Large intestine (tissue), 3 donors: ENCODE data around the gene DGKE. TPM values are rescaled to one million over a fixed set of nuclear protein-coding genes. Genes with fewer than 3 reads are reported as not detected.

Experiments
- DNase-seq, 2 donors: peaks; one replicate each; pipeline versions ENCODE4 v3.0.0 to v3.0.0-alpha.2; 2013
- H3K27ac ChIP-seq: one replicate; pipeline ENCODE4 v1.5.1; 2013; ENCODE audit warnings: low read length
- H3K27me3 ChIP-seq: 2 replicates; pipeline ENCODE4 v1.6.1; 2013; ENCODE audit warnings: low read length; ENCODE audit not compliant: control insufficient read depth, insufficient read depth
- H3K36me3 ChIP-seq: 2 replicates; pipeline ENCODE4 v1.6.1; 2013; ENCODE audit warnings: low read length; ENCODE audit not compliant: control insufficient read depth, insufficient read depth
- H3K4me1 ChIP-seq: one replicate; pipeline ENCODE4 v1.6.1; 2013; ENCODE audit warnings: low read length; ENCODE audit not compliant: control insufficient read depth, insufficient read depth
- H3K4me3 ChIP-seq: one replicate; pipeline ENCODE4 v1.5.1; 2013; ENCODE audit warnings: low read length
- H3K9me3 ChIP-seq: one replicate; pipeline ENCODE4 v1.6.1; 2013; ENCODE audit warnings: mild to moderate bottlenecking, low read depth, low read length, moderate library complexity; ENCODE audit not compliant: control insufficient read depth
- WGBS: methylation state at CpG from one replicate; pipeline ENCODE4 v1.1.5; 2013; ENCODE audit warnings: low lambda C conversion rate; ENCODE audit not compliant: insufficient coverage; 5-methylcytosine and 5-hydroxymethylcytosine counted together
- polyA plus RNA-seq: library from polyadenylated mRNA; unstranded; fragments of 120-200 nt; gene quantifications from one replicate; pipeline ENCODE4 v1.2.1, GENCODE V29; 2013

The DGKE gene
- polyA plus RNA-seq, 1 donor = 4.2 TPM

DNA sequence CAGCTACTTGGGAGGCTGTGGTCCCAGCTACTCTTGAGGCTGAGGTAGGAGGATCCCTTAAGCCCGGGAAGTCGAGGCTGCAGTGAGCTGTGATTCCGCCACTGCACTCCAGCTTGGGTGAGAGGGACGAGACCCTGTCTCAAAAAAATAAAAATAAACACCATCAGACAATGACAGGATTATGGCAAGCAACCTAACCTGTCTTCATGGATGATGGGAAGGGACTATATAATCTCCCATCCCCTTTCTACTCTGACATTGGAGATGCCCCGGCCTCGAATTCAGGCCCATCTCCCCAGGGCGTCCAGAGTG, 79.0 kb downstream of the DGKE start:
- WGBS = no CpG with 5 or more reads among the region's 7 CpGs
- Histone ChIP-seq H3K36me3 (peaks cover 9% of the 10 kb centered on the region), H3K4me1 (peaks cover 20% of the 10 kb centered on the region), H3K9me3 (no peaks in the 10 kb centered on the region), H3K27ac (peak overlapping the region; percentile 89), H3K4me3 (peak overlapping the region; percentile 96), H3K27me3 (no peaks in the 10 kb centered on the region)
- peak in 1 of 2 donors; percentile 24 for DNase-seq

DNA sequence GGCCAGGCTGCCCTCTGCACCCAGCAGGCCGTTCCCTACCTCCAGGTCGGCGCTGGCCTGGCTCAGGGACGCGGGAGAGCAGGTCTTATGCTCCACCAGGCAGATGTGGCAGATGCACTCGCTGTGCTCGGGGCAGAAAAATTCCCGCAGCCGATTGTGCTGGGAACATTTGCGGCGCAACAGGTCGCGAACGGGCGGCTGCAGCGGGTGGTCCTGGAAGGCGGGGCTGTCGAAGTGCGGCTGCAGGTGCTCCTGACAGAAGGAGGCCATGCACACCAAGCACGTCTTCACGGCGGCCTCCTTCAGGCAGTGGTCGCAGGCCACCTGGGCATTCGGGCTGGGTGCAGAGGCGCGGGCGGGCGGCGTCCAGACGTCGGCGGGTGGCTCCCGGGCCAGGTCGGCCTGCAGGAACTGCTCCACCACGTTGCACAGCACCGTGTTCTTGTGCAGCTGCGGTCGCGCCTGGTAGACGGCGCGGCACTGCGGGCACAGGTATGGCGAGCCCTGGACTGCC, 79.5 kb downstream of the DGKE start:
- no CpG with 5 or more reads among the region's 44 CpGs for WGBS
- peaks cover 20% of the 10 kb centered on the region for H3K4me1 ChIP-seq

DNA sequence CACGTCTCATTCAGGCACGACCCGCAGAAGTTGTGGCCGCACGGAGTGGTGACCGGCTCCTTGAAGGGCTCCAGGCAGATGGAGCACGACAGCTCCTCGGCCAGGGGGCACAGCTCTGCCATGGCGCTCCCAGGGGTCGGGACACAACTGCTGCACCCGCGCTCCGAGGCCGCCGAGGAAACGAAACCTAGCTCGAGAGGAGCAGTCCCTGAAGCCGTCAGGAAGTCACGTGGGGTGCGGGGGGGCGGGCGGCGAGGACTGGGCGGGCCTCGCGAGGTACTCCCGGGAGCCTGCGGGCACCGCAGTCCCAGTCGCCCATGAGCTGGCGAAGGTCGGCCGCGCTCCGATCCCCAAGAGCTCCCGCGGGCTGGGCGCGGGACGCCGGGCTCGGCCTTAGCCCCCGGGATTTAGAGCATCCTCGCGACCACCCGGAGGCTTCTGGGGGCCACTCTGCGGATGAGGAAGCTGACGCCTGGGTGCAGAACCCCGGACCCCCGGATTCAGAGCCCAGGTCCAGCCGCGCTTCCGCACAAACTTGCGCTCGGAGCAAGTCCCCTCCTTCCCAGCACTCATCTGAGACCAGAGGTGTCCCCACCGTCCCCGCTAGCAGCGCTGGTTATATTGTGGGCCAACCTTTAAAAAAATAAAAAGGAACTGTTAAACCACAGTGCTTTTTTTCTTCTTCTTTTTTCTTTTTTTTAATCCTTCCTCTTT, 80.1 kb downstream of the DGKE start, which contains the start of gene TRIM25:
Gene TRIM25, minus strand, starts transcription at position 183 of the 714 bp plus-strand sequence. Its CDS starts 61 bp downstream, at position 122.
- 0% methylated on average over 1 of the region's 58 CpGs for WGBS
- peak within 1 kb of the TSS; percentile 89 for H3K27ac ChIP-seq
- DNase-seq = peak; percentile 96 to 97
- H3K4me3 ChIP-seq = peak within 1 kb of the TSS; percentile 96
- no peaks in the 10 kb centered on the region for H3K36me3 ChIP-seq
- H3K4me1 ChIP-seq = peaks cover 20% of the 10 kb centered on the region
- H3K27me3 ChIP-seq = no peaks in the 10 kb centered on the region
- no peaks in the 10 kb centered on the region for H3K9me3 ChIP-seq

More for the DNA sequence above, 79.5 kb downstream of the DGKE start:
- Histone ChIP-seq H3K27ac (peak overlapping the region; percentile 89), H3K27me3 (no peaks in the 10 kb centered on the region), H3K36me3 (peaks cover 5% of the 10 kb centered on the region), H3K4me3 (peak overlapping the region; percentile 96), H3K9me3 (no peaks in the 10 kb centered on the region)
- no peak for DNase-seq

DNA sequence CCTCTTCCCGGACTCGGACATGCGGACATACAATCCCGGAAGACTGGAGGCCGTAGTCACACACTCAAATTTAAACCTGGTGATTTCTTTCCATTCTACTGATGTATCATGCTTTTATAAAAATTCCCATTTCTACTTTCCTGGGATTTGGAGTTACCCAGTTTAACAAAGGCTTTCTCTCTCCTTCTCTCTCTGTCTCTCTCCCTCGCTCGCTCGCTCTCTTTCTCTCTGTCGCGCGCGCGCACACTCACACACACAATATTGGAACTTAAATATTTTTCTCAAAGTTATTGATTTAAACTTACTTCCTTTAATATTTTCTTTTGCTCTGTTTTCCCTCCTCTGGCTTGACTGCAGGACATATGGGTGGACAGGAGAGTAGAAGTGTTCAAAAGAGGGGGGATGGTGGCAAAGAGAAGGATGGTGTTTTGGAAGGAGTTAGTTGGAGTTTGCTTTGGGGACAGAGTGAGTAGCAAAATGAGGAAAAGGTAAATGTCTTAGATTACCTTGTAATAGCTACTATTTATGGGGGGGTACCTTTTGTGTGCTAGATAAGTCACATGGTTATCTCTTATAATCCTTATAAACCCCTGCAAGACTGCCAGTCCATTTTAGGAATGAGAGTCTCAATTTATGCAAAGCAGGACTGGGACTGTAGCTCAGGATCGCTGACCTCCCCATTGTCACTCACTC, 80.8 kb downstream of the DGKE start:
- no peaks in the 10 kb centered on the region for H3K27me3 ChIP-seq
- peak overlapping the region; percentile 89 for H3K27ac ChIP-seq
- no peaks in the 10 kb centered on the region for H3K9me3 ChIP-seq
- no peak for DNase-seq
- 0% methylated on average over 4 of the region's 14 CpGs for WGBS
- no peaks in the 10 kb centered on the region for H3K36me3 ChIP-seq
- H3K4me1 ChIP-seq = peaks cover 21% of the 10 kb centered on the region
- H3K4me3 ChIP-seq = peak overlapping the region; percentile 96

DNA sequence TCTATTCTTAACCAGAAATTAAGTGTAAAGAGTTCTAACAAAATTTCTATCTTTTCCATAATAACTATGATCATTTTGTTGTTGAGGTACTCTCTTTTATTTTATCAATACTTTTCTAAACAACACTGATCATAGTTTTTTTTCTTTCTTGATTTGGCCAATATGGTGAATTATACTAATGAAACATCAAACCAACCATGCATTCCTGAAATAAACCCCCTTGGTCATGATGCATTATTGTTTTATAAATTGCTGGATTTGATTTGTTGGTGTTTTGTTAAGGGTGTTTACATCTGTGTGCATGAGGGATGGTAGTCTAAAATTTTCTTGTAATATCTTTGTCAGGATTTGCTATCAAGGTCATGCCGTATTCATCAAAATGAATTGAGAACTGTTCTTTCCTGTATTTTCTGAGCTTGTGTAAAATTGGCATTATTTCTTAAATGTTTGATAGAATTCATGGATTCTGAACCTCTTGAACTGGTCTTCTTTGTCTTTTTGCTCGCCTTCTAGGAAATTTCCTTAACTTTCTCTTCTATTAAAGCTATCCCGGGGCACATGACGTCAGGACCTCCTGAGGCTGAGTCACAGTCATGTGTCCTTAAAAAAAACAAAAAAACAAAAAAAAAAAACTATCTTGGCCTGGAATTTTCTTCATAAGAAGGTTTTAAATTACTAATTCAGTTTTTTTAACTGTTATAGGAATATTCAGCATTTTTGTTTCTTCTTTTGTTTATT, 83.8 kb downstream of the DGKE start:
- Histone ChIP-seq H3K36me3 (no peaks in the 10 kb centered on the region), H3K9me3 (no peaks in the 10 kb centered on the region), H3K4me1 (peaks cover 9% of the 10 kb centered on the region), H3K27ac (no peak overlapping the region), H3K4me3 (no peak overlapping the region), H3K27me3 (no peaks in the 10 kb centered on the region)
- 97% methylated on average over 4 of the region's 4 CpGs for WGBS
- no peak for DNase-seq

DNA sequence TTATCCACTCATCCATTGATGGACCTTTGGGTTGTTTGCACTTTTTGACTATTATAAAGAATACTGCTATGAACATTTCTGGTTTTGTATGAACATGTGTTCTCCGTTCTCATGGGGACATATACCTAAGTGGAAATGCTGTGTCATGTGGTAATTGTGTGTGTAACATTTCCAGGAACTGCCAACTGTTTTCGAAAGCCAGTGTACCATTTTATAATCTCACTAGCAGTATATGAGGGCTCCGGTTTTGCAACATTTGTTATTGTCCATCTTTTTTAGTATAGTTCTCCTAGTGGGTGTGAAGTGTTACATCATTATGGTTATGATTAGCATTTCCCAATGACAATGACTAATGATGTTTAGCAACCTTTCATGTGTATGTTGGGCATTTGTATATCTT, 85.0 kb downstream of the DGKE start:
- peaks cover 9% of the 10 kb centered on the region for H3K4me1 ChIP-seq
- H3K27ac ChIP-seq = peak overlapping the region; percentile 15
- no peak overlapping the region for H3K4me3 ChIP-seq
- peak; percentile 49 to 74 for DNase-seq
- no peaks in the 10 kb centered on the region for H3K9me3 ChIP-seq
- H3K27me3 ChIP-seq = no peaks in the 10 kb centered on the region
- WGBS = 70% methylated on average over 2 of the region's 3 CpGs
- H3K36me3 ChIP-seq = no peaks in the 10 kb centered on the region

Other genes starting within 250 kb of the DGKE start
- gene NOG, start 240.5 kb upstream of the DGKE start, polyA plus RNA-seq = 3.0 TPM
- gene C17orf67, start 231 bp upstream of the DGKE start, polyA plus RNA-seq = 1.0 TPM
- 48.5 TPM for gene TRIM25, start 79.9 kb downstream of the DGKE start, polyA plus RNA-seq
- 21.4 TPM for gene COIL, start 126.9 kb downstream of the DGKE start, polyA plus RNA-seq
- 323 TPM for gene SCPEP1, start 144.0 kb downstream of the DGKE start, polyA plus RNA-seq